Astrocyte (in vitro differentiated cells and primary cell): Measurements from ENCODE around the gene MVP. TPM values are rescaled to one million over a fixed set of nuclear protein-coding genes. Genes with fewer than 3 reads are reported as not detected.

ENCODE experiments used
- DNase-seq: peaks from one replicate; pipeline ENCODE4 v3.0.0-alpha.2; 2010; ENCODE audit warnings: low read depth
- FAIRE-seq: peaks from 2 replicates; lab custom pipeline; 2011; peaks lifted over from hg19 to GRCh38; lab: Jason Lieb, UNC
- H2AFZ ChIP-seq: 2 replicates; pipeline ENCODE4 v1.6.0; 2012; ENCODE audit warnings: low read depth, low read length, inconsistent platforms
- H3K27ac ChIP-seq: 2 replicates; pipeline ENCODE4 v1.5.1; 2011; ENCODE audit warnings: low read depth, low read length, inconsistent platforms
- H3K27me3 ChIP-seq: 2 replicates; pipeline ENCODE4 v1.6.0; 2011; ENCODE audit warnings: low read length, inconsistent platforms; ENCODE audit not compliant: insufficient read depth
- H3K36me3 ChIP-seq: 2 replicates; pipeline ENCODE4 v1.5.1; 2011; ENCODE audit warnings: low read length, inconsistent platforms; ENCODE audit not compliant: insufficient read depth
- H3K4me1 ChIP-seq: 2 replicates; pipeline ENCODE4 v1.5.1; 2011; ENCODE audit warnings: low read length, inconsistent platforms; ENCODE audit not compliant: insufficient read depth
- H3K4me2 ChIP-seq: 2 replicates; pipeline ENCODE4 v1.6.0; 2012; ENCODE audit warnings: low read length, inconsistent platforms
- H3K4me3 ChIP-seq: 2 replicates; pipeline ENCODE4 v1.5.1; 2011; ENCODE audit warnings: low read depth, mild to moderate bottlenecking, low read length, inconsistent platforms; ENCODE audit not compliant: insufficient read depth
- H3K79me2 ChIP-seq: 2 replicates; pipeline ENCODE4 v1.6.0; 2012; ENCODE audit warnings: mild to moderate bottlenecking, low read length, inconsistent platforms; ENCODE audit not compliant: insufficient read depth
- H3K9ac ChIP-seq: 2 replicates; pipeline ENCODE4 v1.6.0; 2012; ENCODE audit warnings: mild to moderate bottlenecking, low read length, inconsistent platforms
- H3K9me3 ChIP-seq: 2 replicates; pipeline ENCODE4 v1.5.1; 2012; ENCODE audit warnings: low read depth, mild to moderate bottlenecking, low read length, inconsistent platforms; ENCODE audit not compliant: insufficient read depth
- H4K20me1 ChIP-seq: 2 replicates; pipeline ENCODE4 v1.6.0; 2012; ENCODE audit warnings: low read length, inconsistent platforms; ENCODE audit not compliant: insufficient read depth
- H3K27ac Mint-ChIP-seq: one replicate; pipeline ENCODE4 v1.8.0; 2021; ENCODE audit warnings: mild to moderate bottlenecking, mixed read lengths; ENCODE audit not compliant: unreplicated experiment
- H3K27me3 Mint-ChIP-seq: one replicate; pipeline ENCODE4 v1.8.0; 2021; ENCODE audit warnings: low read depth, mixed read lengths; ENCODE audit not compliant: unreplicated experiment
- H3K36me3 Mint-ChIP-seq: one replicate; pipeline ENCODE4 v1.8.0; 2021; ENCODE audit warnings: low read depth, mixed read lengths; ENCODE audit not compliant: unreplicated experiment
- H3K4me1 Mint-ChIP-seq: one replicate; pipeline ENCODE4 v1.8.0; 2021; ENCODE audit warnings: low read depth, mixed read lengths; ENCODE audit not compliant: unreplicated experiment
- H3K4me3 Mint-ChIP-seq: one replicate; pipeline ENCODE4 v1.8.0; 2021; ENCODE audit warnings: mild to moderate bottlenecking, moderate library complexity, mixed read lengths; ENCODE audit not compliant: unreplicated experiment
- H3K9me3 Mint-ChIP-seq: one replicate; pipeline ENCODE4 v1.8.0; 2021; ENCODE audit warnings: mild to moderate bottlenecking, mixed read lengths; ENCODE audit not compliant: unreplicated experiment
- CTCF ChIP-seq: IDR thresholded peaks from 2 replicates; pipeline ENCODE4 v1.5.1; 2011; ENCODE audit warnings: low read depth, mild to moderate bottlenecking, inconsistent platforms, low read length, moderate library complexity; ENCODE audit not compliant: insufficient read depth
- EZH2 ChIP-seq: IDR thresholded peaks from 2 replicates; pipeline ENCODE4 v1.6.1; 2012; ENCODE audit warnings: mild to moderate bottlenecking, low read length, inconsistent platforms; ENCODE audit not compliant: insufficient read depth
- total RNA-seq: library from RNA; stranded (reverse); gene quantifications from 2 replicates; pipeline ENCODE4 v1.2.1, GENCODE V29; 2021

MVP gene
- total RNA-seq, 1 donor from 2014 or later = 38.7 TPM

DNA sequence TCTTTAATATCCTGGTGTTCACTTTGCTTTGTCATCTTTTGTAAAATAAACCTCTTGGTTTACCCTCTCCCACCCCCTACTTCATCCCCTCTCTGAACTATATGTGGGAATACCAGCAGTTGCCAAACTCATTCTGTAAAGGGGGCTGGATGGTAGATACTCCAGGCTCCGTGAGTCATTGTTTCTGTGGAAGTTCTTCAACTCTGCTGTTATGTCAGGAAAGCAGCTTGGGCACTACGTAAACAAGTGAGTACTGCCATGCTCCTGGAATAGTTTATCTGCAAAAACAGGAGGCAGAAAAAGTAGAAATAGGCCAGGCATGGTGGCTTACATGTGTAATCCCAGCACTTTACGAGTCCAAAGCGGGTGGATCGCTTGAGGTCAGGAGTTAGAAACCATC lies 17.6 kb downstream of the MVP start:
- H3K27me3 Mint-ChIP-seq = no peaks in the 10 kb centered on the region
- Histone ChIP-seq H3K9ac (no peak overlapping the region), H3K36me3 (peaks cover 29% of the 10 kb centered on the region), H3K27ac (no peak overlapping the region), H3K4me1 (no peaks in the 10 kb centered on the region), H3K79me2 (no peaks in the 10 kb centered on the region), H3K27me3 (no peaks in the 10 kb centered on the region), H2AFZ (no peak overlapping the region), H3K9me3 (no peaks in the 10 kb centered on the region), H4K20me1 (peaks cover 15% of the 10 kb centered on the region), H3K4me3 (no peak overlapping the region), H3K4me2 (no peak overlapping the region)
- DNase-seq (no peak), FAIRE-seq (no peak)
- no peaks in the 10 kb centered on the region for H3K9me3 Mint-ChIP-seq
- H3K4me3 Mint-ChIP-seq = no peak overlapping the region
- H3K4me1 Mint-ChIP-seq = peaks cover 4% of the 10 kb centered on the region
- TF ChIP-seq CTCF (no peak), EZH2 (no peak)
- no peak overlapping the region for H3K27ac Mint-ChIP-seq
- peaks cover 19% of the 10 kb centered on the region for H3K36me3 Mint-ChIP-seq

DNA sequence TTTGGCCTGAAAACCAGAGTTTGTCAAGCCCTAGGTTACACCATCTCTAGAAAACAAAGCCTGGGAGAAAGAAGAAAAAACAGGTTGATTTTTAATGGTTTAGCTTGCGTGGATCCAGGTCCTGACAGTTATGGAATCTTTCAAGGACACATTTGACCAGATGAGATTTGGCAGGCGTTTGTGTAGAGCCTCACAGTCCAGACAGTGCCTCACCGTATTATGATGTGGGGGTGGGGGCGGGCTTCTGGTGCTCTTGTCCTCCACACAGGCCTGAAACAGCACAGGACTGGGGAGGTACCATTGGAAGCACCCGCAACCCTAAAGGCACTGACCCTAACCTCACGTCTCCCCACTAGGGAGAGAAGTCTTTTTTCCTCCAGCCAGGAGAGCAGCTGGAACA lies 19.6 kb downstream of the MVP start:
- Histone ChIP-seq H3K79me2 (no peaks in the 10 kb centered on the region), H2AFZ (no peak overlapping the region), H4K20me1 (peaks cover 8% of the 10 kb centered on the region), H3K4me3 (no peak overlapping the region), H3K27ac (no peak overlapping the region), H3K9ac (no peak overlapping the region), H3K9me3 (no peaks in the 10 kb centered on the region), H3K36me3 (peaks cover 23% of the 10 kb centered on the region), H3K4me1 (no peaks in the 10 kb centered on the region), H3K27me3 (no peaks in the 10 kb centered on the region), H3K4me2 (no peak overlapping the region)
- TF ChIP-seq EZH2 (no peak), CTCF (no peak)
- Mint-ChIP-seq H3K27ac (no peak overlapping the region), H3K27me3 (peaks cover 1% of the 10 kb centered on the region), H3K9me3 (no peaks in the 10 kb centered on the region), H3K4me1 (peaks cover 4% of the 10 kb centered on the region), H3K36me3 (peaks cover 18% of the 10 kb centered on the region), H3K4me3 (no peak overlapping the region)
- no peak for FAIRE-seq
- no peak for DNase-seq

- H3K4me1 Mint-ChIP-seq = peaks cover 4% of the 10 kb centered on the region
- H4K20me1 ChIP-seq = peaks cover 8% of the 10 kb centered on the region
- FAIRE-seq (no peak), DNase-seq (no peak)
- no peaks in the 10 kb centered on the region for H3K79me2 ChIP-seq
- H3K27ac ChIP-seq = no peak overlapping the region
- peaks cover 18% of the 10 kb centered on the region for H3K36me3 Mint-ChIP-seq
- TF ChIP-seq EZH2 (no peak), CTCF (no peak)
- no peaks in the 10 kb centered on the region for H3K27me3 ChIP-seq
- no peak overlapping the region for H3K4me2 ChIP-seq
- H3K9ac ChIP-seq = no peak overlapping the region
- no peak overlapping the region for H2AFZ ChIP-seq
- peaks cover 1% of the 10 kb centered on the region for H3K27me3 Mint-ChIP-seq
- H3K4me3 ChIP-seq = no peak overlapping the region
- no peak overlapping the region for H3K27ac Mint-ChIP-seq
- H3K36me3 ChIP-seq = peaks cover 23% of the 10 kb centered on the region
- H3K4me3 Mint-ChIP-seq = no peak overlapping the region
- H3K9me3 Mint-ChIP-seq = no peaks in the 10 kb centered on the region
- no peaks in the 10 kb centered on the region for H3K4me1 ChIP-seq
- H3K9me3 ChIP-seq = no peaks in the 10 kb centered on the region
These were observed 20.0 kb downstream of the MVP start for GRCh38 chr16:29840240-29840639.
